ENCODE measurements around the gene CDC40.
A peak's percentile ranks its signal among the peaks of the same experiment; 100 is the strongest.

CDC40 gene

DNA sequence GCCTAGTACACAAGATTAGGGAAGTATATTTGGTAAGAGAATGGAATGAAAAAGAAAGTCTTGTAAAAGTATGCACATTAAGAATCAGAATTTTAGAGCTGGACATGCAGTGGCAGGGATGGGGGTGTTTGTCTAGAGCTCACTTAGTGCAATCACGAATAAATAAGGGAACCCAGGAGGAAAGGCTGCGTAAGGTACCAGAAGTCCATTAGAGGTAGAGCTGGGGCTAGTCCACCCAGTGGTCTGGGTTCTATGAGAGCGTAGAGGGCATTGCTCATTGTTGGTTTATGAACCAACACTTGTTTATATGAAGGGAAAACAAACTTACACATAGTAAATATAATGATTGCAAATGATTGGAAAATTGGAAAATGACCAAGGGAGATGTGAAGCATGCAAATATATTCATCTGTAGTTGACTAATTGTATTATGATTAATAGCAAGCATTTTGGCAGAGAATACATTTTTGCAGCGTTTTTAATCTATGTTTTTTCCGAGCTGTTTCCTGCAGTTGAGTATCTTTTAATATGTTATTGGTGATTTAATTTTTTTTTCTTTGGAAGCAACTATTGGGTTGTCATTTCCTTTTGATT, 3.2 kb downstream of the CDC40 start:
- Mint-ChIP-seq H3K27me3 (no peaks in the 10 kb centered on the region), H3K27ac (no peak overlapping the region), H3K9me3 (no peaks in the 10 kb centered on the region), H3K4me1 (peaks cover 6 to 23% of the 10 kb centered on the region in 2 donors), H3K4me3 (no peak overlapping the region), H3K36me3 (peaks cover 0 to 9% of the 10 kb centered on the region in 2 donors)
- DNase-seq (no peak), ATAC-seq (replicated peaks) (no peak)

DNA sequence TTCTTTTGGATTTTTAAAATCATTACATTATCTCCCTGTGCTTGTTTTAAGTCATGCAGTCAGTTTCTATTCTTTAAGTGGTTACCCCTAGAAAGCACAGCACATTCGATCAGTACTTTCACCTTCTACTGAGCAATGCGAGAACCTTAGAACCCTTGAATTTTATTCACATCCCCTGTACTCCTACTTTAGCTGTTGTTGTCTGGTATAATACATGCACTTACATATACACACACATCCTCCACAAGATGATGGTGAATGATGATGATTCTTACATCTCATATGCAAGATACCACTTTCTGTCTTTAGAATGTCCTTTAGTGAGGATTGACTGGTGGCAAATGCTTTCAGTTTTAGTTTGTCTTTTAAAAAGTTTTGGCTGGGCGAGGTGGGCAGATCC, 5.7 kb downstream of the CDC40 start:
- DNase-seq, result no peak
- H3K27ac Mint-ChIP-seq, result peak overlapping the region; percentile 83
- no peaks in the 10 kb centered on the region for H3K9me3 Mint-ChIP-seq
- H3K4me1 Mint-ChIP-seq, result peaks cover 11 to 20% of the 10 kb centered on the region in 2 donors
- no peak for ATAC-seq (replicated peaks)
- H3K36me3 Mint-ChIP-seq, result peaks cover 0 to 9% of the 10 kb centered on the region in 2 donors
- no peaks in the 10 kb centered on the region for H3K27me3 Mint-ChIP-seq
- H3K4me3 Mint-ChIP-seq, result peak overlapping the region; percentile 58 to 70

DNA sequence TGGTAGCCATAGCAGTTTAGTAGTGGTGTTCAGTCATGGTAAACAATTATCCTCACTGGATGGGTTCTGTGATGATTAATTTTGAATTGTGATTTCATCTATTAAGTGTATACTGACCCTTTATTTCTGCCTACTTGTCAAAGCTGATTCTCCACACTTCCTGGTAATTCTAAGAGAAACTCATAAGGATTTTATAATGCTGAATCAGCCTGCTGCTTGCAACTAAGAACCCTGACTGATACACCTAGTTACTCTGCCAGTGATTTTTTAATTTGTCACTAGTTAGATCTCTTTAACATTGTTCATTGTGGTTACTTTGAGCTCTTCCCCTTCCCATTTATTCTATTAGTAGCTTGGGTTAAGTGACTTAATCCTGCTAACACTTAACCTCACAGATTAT, 8.6 kb downstream of the CDC40 start:
- peaks cover 0 to 9% of the 10 kb centered on the region in 2 donors for H3K36me3 Mint-ChIP-seq
- H3K4me1 Mint-ChIP-seq, result peaks cover 11 to 20% of the 10 kb centered on the region in 2 donors
- no peaks in the 10 kb centered on the region for H3K9me3 Mint-ChIP-seq
- H3K27me3 Mint-ChIP-seq, result no peaks in the 10 kb centered on the region
- no peak overlapping the region for H3K27ac Mint-ChIP-seq
- DNase-seq (no peak), ATAC-seq (replicated peaks) (no peak)
- H3K4me3 Mint-ChIP-seq, result no peak overlapping the region

DNA sequence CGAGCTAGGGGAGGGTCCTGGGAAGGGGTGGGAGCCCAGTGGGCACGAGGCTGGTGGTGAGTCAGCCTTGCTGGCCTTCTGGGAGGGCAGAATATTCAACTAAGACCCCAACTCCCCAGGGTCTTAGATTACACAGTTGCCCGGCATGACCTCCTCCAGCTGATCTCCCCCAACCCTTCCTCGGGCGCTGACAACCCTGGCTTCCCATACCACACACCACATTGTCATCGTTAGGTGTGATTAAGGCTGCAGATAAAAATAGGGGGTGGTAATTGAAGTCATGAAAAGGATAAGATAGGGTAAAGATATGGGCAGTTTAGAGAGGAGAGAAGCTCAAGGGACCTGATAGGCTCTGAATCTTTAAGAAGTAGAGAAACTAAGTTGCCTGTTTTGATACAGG, 10.5 kb downstream of the CDC40 start:
- no peak overlapping the region for H3K4me3 Mint-ChIP-seq
- no peak for ATAC-seq (replicated peaks)
- H3K36me3 Mint-ChIP-seq, result peaks cover 0 to 11% of the 10 kb centered on the region in 2 donors

DNA sequence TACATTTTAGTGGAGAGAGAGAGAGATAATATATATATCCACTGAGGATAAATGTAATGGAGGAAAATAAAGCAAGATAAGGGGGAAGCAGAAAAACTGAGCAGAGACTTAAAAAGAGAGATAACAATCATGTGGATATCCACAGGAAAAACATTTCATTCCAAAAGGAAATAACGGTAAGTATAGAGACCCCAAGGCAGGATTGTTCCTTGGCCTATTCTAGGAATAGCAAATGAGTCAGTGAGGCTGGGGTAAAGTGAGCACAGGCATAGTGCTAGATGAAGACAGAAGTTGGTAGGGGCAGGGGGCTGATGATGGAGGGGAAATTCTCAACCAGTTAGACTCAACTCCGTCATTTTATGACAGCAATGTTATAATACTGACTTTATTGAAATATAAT, 11.2 kb downstream of the CDC40 start:
- ATAC-seq (replicated peaks), result no peak
- DNase-seq, result no peak
- Mint-ChIP-seq H3K27ac (no peak overlapping the region), H3K27me3 (no peaks in the 10 kb centered on the region), H3K4me1 (peaks cover 6 to 9% of the 10 kb centered on the region in 2 donors), H3K36me3 (peaks cover 0 to 6% of the 10 kb centered on the region in 2 donors), H3K9me3 (no peaks in the 10 kb centered on the region), H3K4me3 (no peak overlapping the region)

More for the DNA sequence above, 10.5 kb downstream of the CDC40 start:
- Mint-ChIP-seq H3K27me3 (no peaks in the 10 kb centered on the region), H3K4me1 (peaks cover 10 to 15% of the 10 kb centered on the region in 2 donors), H3K27ac (no peak overlapping the region), H3K9me3 (no peaks in the 10 kb centered on the region)
- no peak for DNase-seq

DNA sequence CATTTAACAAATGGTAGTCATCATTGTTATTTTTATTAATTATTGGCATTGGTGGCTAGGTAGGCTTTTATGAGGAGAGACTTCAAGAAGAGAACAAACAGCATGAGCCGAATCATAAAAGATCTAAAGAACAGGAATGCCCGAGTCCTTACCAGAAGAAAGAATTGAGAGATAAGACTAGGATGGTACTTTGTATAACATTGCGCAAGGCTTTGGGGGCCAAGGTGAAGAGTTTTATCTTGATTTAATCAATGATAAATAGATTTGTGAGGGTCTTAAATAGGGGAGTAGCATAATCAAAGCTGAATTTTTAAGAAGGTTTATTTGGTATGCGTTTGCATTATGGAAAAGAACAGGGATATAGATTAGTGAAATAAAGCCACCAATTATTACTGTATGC, 15.4 kb downstream of the CDC40 start:
- no peaks in the 10 kb centered on the region for H3K27me3 Mint-ChIP-seq
- ATAC-seq (replicated peaks), result no peak
- H3K4me3 Mint-ChIP-seq, result no peak overlapping the region

DNA sequence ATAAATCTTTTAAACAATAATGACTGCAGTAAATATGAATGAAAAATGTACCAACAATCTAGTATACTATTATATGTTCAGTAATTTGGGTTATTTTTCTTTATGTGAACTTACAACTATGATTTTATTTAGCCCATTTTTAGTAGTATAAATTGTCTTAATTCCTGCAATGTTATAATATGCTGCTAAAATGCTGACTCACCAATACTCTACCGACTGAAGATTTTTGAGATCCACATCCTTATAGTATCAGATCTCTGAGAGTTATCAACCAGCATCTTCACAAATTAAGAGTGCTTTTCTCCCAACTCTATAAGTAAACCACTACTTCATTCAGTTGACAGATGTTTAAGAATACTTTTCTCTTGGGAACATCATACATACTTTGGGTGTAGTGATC, 16.6 kb downstream of the CDC40 start:
- no peak overlapping the region for H3K27ac Mint-ChIP-seq
- no peak overlapping the region for H3K4me3 Mint-ChIP-seq
- H3K4me1 Mint-ChIP-seq, result peaks cover 3 to 10% of the 10 kb centered on the region in 2 donors
- H3K36me3 Mint-ChIP-seq, result peaks cover 8 to 23% of the 10 kb centered on the region in 2 donors
- no peaks in the 10 kb centered on the region for H3K27me3 Mint-ChIP-seq
- DNase-seq (no peak), ATAC-seq (replicated peaks) (no peak)
- H3K9me3 Mint-ChIP-seq, result peaks cover 0 to 1% of the 10 kb centered on the region in 2 donors

More for the DNA sequence above, 15.4 kb downstream of the CDC40 start:
- Mint-ChIP-seq H3K9me3 (peaks cover 0 to 1% of the 10 kb centered on the region in 2 donors), H3K36me3 (peaks cover 8 to 23% of the 10 kb centered on the region in 2 donors), H3K27ac (no peak overlapping the region), H3K4me1 (peaks cover 2 to 10% of the 10 kb centered on the region in 2 donors)
- DNase-seq, result no peak

DNA sequence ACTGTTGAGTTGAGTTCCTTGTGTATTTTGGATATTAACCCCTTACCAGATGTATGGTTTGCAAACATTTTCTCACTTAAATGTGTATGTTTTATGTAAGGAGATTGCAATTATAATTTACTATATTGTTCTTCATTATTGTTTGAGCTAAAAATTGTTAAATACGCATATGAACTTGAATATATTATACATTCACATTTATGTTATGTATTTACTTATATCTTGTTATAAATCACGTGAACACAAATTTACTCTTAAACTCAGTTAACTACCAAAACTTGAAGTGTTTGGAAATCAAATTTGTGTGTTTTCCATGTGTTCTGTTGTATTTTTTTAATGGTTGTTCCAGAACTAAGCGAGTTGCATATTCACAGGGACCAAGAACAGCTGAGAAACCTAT, 18.3 kb downstream of the CDC40 start:
- peaks cover 0 to 1% of the 10 kb centered on the region in 2 donors for H3K9me3 Mint-ChIP-seq
- H3K27me3 Mint-ChIP-seq, result no peaks in the 10 kb centered on the region
- ATAC-seq (replicated peaks), result no peak
- H3K4me1 Mint-ChIP-seq, result peaks cover 3 to 10% of the 10 kb centered on the region in 2 donors
- no peak overlapping the region for H3K4me3 Mint-ChIP-seq
- no peak overlapping the region for H3K27ac Mint-ChIP-seq
- peaks cover 8 to 24% of the 10 kb centered on the region in 2 donors for H3K36me3 Mint-ChIP-seq
- no peak for DNase-seq

DNA sequence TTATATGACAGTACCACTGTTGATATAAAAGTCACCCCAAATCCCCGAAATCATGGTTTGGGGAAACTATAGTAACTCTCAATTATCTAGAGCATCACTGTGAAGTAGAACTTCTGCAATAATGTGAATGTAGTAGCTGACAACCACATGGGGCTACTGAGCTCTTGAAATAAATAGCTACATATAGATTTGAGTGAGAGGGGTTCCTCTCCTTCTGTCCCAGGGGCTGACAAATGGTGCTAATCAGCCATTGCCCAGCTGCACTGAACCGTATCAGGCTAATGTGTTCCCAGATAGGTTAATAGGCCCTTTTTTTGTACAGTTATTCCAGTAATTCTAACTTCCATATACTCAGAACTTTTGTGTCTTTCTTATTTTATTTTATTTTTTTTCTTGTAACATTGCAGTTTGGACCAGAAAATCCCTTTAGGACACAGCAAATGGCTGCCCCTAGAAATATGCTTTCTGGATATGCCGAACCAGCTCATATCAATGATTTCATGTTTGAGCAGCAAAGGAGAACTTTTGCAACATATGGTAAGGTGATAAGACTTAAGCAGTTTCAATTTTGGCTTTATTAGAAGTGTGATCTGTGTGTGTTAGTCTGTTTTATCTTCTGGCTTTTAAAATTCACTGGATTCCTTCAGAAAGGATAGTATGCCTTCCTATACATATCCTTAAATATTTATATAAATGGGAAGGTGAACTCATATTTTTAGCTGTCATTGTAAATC, 21.1 kb downstream of the CDC40 start:
- no peak for DNase-seq
- Mint-ChIP-seq H3K9me3 (peaks cover 0 to 1% of the 10 kb centered on the region in 2 donors), H3K4me1 (peaks cover 12 to 31% of the 10 kb centered on the region in 2 donors), H3K27me3 (no peaks in the 10 kb centered on the region), H3K27ac (no peak overlapping the region), H3K36me3 (peaks cover 9 to 23% of the 10 kb centered on the region in 2 donors), H3K4me3 (no peak overlapping the region)
- ATAC-seq (replicated peaks), result no peak

DNA sequence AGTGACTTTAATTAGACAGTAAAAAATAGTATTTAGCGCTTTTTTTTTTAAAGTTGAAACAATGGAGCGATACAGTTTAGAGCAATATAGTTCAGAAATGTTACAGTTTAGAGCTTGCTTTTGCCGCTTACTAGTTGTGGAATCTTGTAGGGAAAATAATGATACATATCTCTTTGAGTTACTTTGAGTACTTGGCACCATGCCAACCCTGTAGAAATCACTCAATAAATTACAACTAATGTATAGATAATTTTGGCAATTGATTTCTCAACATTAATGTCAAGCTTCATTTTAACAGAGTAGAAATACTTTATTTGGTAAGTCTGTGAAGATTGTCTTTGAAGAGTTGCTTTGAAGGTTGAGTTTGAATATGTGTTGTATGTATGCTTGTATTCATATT, 27.4 kb downstream of the CDC40 start:
- H3K27ac Mint-ChIP-seq, result no peak overlapping the region
- no peak overlapping the region for H3K4me3 Mint-ChIP-seq
- peaks cover 12 to 29% of the 10 kb centered on the region in 2 donors for H3K4me1 Mint-ChIP-seq
- H3K36me3 Mint-ChIP-seq, result peaks cover 12 to 26% of the 10 kb centered on the region in 2 donors
- ATAC-seq (replicated peaks) (no peak), DNase-seq (no peak)
- H3K9me3 Mint-ChIP-seq, result no peaks in the 10 kb centered on the region
- no peaks in the 10 kb centered on the region for H3K27me3 Mint-ChIP-seq

DNA sequence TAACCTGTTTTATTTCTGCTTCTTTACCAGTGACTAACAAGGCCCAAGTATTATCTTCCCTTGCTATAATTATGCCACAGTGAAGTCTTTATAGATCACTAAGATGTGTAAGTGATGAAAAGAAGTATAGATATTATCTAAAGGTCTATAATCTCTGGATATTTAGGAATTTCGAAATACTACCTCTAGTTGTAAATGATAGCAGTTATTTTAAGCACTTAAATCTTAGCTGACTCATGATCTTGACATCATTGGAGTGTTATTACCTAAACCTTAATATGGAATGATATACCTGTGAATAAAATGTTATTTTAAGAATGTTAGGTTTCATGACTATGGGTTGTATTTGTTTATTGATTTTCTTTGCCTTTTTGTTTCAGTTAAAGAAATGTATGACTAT, 31.5 kb downstream of the CDC40 start:
- ATAC-seq (replicated peaks) (no peak), DNase-seq (no peak)
- peaks cover 27 to 38% of the 10 kb centered on the region in 2 donors for H3K36me3 Mint-ChIP-seq
- no peak overlapping the region for H3K4me3 Mint-ChIP-seq
- no peak overlapping the region for H3K27ac Mint-ChIP-seq
- no peaks in the 10 kb centered on the region for H3K27me3 Mint-ChIP-seq
- peaks cover 7 to 24% of the 10 kb centered on the region in 2 donors for H3K4me1 Mint-ChIP-seq
- no peaks in the 10 kb centered on the region for H3K9me3 Mint-ChIP-seq

DNA sequence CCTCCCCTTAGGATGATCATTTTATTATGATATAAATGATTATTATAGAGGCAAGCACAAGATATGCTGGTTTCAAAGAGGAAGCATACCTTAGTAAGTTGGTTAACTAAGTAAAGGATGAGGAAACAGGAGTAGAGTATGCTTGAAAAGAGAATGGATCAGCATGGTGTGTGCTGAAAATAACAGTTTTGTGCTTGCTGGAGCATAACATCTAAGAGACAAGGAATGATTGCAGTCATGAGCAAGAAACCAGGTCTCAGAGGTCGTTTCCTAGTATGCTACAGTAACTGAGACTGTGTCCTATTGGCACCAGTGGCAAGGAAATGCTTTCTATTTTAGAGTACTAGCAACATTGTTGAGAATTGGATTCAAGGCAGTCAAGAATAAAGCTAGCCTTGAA, 34.1 kb downstream of the CDC40 start:
- Mint-ChIP-seq H3K9me3 (no peaks in the 10 kb centered on the region), H3K27ac (no peak overlapping the region), H3K27me3 (no peaks in the 10 kb centered on the region), H3K36me3 (peaks cover 29 to 44% of the 10 kb centered on the region in 2 donors), H3K4me1 (peaks cover 7 to 24% of the 10 kb centered on the region in 2 donors), H3K4me3 (no peak overlapping the region)
- no peak for DNase-seq
- ATAC-seq (replicated peaks), result peak; percentile 47 to 50

DNA sequence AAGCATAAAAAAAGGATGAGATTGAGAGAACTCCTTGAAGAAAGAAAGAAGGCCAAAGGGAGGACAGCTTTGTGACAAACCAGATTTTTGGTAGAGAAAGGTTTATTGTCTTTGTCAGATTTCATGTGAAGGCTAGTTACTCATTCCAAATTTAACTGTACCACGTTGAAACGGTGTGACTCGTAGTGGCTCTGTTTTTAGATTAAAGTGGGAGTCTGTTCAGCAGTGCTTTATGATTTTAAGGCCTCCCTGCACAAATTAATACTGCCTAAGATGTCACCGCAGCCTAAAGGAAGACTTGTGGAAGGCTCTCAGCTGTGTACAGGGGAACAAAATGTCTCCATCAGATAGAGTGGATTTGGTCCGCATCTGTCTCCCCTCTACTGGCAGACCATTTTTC, 35.9 kb downstream of the CDC40 start:
- DNase-seq (no peak), ATAC-seq (replicated peaks) (no peak)
- peaks cover 7 to 24% of the 10 kb centered on the region in 2 donors for H3K4me1 Mint-ChIP-seq
- no peaks in the 10 kb centered on the region for H3K27me3 Mint-ChIP-seq
- no peak overlapping the region for H3K27ac Mint-ChIP-seq
- H3K36me3 Mint-ChIP-seq, result peaks cover 32 to 48% of the 10 kb centered on the region in 2 donors
- no peaks in the 10 kb centered on the region for H3K9me3 Mint-ChIP-seq
- no peak overlapping the region for H3K4me3 Mint-ChIP-seq

DNA sequence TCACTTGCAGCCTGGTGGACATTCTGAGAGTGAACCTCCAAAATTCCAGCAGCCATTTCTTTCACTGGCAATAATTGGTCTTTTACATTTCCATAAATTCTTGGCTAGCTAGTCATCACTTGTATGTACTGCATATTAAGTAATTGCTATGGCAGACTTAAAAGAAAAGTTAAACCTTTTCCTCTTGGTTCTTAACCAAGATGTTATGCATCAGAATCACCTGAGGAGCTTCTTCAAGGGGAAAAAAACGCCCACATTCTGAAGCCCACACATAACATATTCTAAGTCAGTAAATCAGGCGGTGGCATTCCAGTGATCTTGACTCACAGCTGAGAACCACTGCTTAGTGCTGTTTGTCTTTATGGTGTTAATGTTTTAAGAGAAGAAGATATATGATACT, 37.0 kb downstream of the CDC40 start:
- no peaks in the 10 kb centered on the region for H3K9me3 Mint-ChIP-seq
- no peak overlapping the region for H3K4me3 Mint-ChIP-seq
- H3K27me3 Mint-ChIP-seq, result no peaks in the 10 kb centered on the region
- H3K36me3 Mint-ChIP-seq, result peaks cover 33 to 43% of the 10 kb centered on the region in 2 donors
- no peak overlapping the region for H3K27ac Mint-ChIP-seq
- DNase-seq, result no peak
- H3K4me1 Mint-ChIP-seq, result peaks cover 7 to 20% of the 10 kb centered on the region in 2 donors
- no peak for ATAC-seq (replicated peaks)

DNA sequence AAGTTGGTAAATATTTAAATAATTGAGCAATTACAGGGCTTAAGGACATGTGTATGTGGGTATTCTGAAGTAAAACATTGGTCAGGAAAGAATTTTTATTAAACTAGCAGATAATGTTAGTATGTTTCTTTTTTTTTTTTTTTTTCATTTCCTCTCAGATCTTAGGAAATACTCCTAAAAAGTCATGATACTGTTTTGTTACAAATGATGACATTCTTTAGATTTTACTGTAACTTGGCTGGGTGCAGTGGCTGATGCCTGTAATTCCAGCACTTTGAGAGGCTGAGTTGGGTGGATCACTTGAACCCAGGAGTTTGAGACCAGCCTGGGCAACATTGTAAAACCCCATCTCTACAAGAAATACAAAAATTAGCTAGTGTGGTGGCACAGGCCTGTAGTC, 41.5 kb downstream of the CDC40 start:
- Mint-ChIP-seq H3K9me3 (no peaks in the 10 kb centered on the region), H3K27me3 (no peaks in the 10 kb centered on the region), H3K4me3 (no peak overlapping the region), H3K4me1 (no peaks in the 10 kb centered on the region), H3K36me3 (peaks cover 27 to 40% of the 10 kb centered on the region in 2 donors), H3K27ac (no peak overlapping the region)
- DNase-seq (no peak), ATAC-seq (replicated peaks) (no peak)

Measured in stimulated activated naive B cell treated with anti-CD40 and anti-IgM and Interleukin-4, amounts not matched to agents 10 μg/mL and 1 μg/mL and 100 μg/mL, for 72 hours (primary cell).